CD4-positive, alpha-beta T cell treated with Interleukin-15 for 1 hour (primary cell): ENCODE data around the gene FOXL1.

Experiments used
- DNase-seq: peaks from one replicate; pipeline ENCODE4 v3.0.0-alpha.2; 2020

Gene FOXL1

DNA sequence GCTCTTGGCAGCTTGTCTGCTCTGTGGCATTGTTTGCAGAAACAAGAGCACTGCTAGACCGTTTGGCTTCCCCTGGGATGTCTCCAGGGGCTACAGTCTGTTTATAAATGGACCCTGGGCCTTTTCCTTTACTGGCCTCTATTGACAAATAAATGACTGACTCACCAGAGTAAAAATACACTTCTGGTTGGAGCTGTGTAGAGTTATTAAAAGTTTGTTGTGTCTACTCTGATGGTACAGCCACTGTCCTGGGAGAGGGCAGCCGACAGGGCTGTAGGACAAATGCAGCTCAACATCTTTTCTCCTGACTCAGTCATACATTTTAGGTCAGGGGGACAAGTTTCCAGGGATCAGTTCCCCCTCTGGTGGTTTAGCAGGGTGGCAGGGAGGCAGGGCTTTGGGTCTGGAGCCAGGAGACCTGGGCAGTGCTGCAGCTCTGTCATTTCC lies 30.0 kb downstream of the FOXL1 start:
- DNase-seq = no peak

DNA sequence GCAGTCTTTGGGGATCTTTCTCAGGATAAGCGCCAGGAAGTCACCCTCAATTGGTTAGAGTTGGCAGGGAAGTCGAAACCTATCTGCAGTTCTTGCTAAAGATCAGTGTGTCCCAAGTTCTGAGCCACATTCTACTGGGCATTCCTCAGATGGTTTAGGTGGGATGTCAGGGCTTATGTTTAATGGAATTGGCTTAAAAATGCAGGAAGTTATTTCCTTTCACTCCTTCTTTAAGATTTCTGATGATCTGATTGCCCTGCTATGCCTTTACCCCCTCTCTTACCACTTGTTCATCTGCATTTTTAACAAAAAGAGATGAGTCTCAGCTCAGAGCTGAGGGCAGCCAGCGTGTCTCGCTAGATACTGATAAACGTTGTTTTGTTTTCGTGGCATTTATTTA lies 30.8 kb downstream of the FOXL1 start:
- DNase-seq = no peak

DNA sequence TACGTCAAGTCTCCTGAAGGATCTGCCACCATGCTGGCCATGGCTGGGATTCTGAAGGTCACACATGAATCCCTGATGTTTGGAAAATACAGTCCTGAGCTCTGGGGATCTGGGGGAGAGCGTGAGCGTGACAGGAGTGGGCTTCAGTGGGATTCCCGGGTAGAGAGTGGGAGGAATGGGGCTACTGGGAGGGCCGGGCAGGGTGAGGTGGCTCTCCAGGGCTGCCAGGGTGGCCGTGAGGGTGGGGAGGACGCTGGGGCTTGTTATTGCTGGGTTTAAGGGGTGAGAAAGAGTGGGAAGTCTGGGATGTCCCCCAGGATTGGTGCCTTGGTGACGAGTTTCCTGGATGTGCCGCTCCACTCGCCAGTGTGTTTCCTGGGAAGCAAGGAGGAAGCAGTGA lies 31.3 kb downstream of the FOXL1 start:
- DNase-seq = no peak

DNA sequence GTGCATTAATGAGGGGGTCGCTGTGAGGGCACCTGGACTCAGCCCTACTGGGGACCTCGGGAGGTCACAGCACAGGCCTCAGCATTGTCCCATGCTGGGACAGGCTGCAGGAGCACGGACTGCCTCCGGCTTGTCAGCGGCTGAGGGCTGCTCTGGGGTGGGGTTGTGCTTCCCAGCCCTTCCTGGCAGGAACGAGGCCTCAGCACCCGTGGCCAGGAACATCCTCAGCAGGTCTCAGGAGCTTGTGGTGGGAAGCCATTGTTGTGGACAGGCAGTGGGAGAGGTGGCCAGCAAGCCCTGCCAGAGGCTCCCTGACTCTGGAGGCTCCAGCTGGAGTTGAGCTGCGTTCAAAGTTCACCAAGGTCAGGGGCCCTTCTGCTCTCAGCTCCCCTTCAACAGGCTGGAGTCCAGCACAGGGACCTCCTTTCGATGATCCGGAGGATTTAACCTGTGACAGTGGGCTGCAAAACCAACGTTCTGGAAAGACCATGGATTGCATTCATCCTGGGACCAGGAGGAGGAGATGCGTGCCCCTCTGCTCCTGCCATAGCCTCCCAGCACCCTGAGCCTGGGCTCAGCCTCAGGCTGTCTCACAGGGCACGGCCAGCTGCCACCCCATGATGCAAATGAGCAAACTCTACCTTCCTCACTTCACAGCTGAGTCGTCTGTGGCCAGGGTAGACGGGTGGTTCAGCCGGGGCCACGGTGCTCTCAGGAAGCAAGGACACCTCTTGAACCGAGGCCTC lies 32.6 kb downstream of the FOXL1 start:
- DNase-seq = no peak

DNA sequence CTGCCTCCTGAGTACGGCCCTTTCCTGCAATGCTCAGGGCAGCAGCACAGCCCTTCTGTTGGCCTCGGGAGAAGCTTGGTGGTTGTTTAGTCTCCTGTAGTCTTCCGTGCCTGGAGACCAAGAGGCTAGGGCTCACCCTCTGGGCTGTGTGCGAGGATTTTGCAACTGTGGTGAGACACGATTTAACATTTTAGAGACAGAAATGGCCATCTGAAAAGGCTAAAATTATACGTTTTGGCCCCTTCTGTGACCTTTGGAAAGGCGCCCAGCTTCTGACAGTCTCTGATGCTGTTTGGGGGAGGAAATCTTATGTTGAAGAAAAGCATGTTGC lies 33.1 kb downstream of the FOXL1 start:
- DNase-seq = no peak

DNA sequence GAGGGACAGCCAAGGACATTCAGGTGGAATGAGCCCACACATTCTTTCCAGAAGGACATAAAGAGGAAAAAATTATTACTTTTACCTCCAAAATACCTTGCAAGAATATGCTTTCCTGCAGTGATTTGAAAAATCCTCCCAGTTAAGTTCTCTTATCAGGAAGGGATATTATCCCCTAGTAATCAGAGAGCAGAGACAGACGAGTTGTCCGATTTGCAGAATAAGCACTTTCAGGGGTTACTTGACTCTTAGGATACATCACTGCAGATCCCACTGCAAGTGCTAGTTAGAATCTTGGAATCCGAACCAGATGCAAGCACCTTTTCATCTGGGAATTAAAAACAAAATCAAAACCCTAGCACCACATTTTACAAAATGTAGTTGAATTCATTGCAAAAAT lies 33.6 kb downstream of the FOXL1 start:
- no peak for DNase-seq

DNA sequence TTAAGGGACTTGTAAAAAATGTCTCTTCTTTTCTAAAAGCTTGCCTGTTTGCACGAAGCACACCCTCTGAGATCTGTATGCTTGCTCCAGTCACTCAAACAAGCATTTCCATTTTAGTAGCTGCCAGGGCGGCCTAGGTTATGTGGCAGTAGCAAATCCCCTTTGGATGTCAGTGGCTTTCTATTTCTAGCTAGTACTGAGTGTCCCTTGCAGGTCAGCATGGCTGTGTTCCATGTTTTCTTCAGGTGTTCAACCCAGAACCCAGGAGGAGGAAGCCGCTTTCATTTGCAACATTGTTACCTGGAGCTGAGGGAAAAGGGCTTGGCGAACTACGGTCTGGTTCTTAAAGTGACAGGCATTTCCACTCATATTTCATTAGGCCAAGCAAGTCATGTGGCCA lies 36.4 kb downstream of the FOXL1 start:
- DNase-seq = no peak

DNA sequence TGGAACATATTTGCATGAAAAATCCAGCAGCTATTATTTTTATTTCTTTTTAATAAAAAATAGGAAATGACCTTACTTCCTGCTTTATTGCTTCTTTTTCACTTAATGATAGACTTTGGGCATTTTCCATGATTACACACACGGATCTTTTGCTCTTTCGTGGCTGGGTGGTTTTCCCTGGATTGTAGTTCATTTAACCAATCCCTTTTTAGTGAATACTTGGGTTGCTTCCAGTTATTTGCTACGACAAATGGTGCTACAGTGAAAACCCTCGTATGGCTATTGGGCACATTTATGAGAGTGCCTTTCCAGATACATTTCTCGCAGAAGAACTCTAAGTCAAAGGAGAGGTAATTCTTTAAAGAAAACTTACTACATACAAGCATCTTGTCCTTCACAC lies 38.6 kb downstream of the FOXL1 start:
- DNase-seq = no peak

DNA sequence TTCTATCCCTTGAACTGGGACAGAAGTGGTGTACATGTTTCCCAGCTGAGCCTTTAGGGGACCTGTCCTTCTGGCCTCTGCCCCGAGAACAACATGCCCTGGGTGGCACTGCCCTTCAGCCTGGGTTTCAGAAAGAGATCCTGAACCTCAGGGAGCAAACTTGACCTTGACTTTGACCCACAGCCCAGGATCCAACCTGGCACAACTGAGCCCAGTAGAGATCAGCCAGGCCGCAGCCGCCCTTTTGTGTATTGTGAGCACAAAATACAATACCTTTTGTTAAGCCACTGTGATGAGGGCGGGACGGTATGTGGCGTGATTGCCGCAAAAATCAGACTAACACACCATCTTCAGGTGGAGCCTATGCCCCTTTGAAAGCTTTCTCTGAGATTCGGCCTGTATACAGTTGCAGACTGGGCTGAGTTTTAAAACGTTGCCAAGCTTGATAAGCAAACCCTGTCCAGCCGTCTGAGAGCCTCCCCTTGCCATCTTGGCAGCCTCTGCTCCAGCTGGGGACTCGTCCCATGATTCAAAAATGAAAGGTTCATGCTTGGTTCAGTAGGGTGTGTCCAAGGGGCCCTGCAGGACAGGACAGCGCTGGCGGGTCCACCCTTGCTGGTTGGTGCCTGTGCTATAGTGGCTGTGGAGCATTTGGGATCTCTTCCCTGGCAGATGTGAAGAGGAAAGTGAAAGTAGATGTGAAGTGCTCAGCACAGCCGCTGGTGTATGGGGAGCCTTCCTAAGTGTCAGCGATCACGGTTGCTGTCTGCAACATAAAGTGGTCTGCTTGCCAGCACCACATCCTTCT lies 40.3 kb downstream of the FOXL1 start:
- no peak for DNase-seq

DNA sequence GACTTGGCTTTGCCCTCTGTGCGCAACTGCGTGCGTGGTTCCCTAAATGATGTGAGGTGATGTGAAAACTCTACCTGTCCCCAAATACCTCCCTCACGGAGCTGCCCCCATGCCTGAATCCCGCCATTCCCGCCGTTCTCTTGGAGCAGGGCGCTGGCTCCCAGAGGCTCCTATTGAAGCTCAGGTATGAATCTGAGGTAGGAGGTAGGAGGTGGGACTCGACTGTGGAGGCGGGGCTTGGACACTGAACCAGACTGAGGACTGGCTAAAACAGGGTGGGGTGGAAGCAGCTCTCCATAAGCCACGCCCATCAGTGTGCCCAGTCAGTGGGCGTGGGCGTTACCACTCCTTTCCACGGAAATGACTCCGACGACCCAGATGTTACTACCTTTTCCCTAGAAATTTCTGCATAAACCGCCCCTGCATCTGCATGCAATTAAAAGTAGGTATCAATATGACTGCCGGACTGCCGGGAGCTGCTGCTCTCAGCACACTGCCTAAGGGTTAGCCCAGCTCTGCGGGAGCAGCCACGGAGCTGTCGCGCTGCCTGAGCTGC lies 41.0 kb downstream of the FOXL1 start:
- DNase-seq = no peak

DNA sequence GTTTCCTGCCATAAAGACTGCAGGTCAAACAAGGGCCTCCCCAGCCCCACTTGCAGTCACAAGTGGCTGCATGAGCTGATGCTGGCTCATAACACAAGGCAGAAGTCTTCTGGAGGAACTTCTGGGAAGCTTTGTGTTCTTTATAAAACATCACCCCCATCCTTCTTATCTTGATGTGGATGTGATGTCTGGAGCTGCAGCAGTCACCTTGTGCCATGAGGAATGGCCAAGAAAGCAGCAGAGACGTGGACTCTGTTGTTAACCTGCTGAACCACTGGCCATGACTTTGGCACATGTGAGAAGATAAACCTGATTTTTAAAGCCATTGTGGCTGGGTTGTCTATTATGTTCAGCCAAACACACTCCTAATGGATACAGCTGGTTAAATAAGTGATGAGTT lies 41.8 kb downstream of the FOXL1 start:
- no peak for DNase-seq

DNA sequence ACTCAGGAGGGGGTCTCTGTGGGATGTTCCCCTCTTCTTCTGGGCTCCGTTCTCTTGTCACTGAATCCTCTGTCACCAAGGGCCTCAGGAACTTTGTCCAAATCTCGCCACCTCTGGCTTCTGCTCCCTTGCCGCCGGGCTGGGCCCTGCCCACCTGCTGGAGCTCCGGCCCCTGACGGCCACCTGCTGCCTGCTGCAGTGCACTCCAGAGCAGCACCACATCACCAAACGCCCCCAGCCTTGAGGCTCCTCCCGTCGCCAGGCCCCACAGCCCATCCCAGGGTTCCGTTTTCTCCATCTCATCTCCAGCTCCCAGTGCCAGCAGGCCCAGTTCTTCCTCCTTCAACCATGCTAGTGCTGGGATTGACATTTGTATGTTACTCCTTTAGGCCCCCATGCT lies 43.6 kb downstream of the FOXL1 start:
- DNase-seq = no peak

DNA sequence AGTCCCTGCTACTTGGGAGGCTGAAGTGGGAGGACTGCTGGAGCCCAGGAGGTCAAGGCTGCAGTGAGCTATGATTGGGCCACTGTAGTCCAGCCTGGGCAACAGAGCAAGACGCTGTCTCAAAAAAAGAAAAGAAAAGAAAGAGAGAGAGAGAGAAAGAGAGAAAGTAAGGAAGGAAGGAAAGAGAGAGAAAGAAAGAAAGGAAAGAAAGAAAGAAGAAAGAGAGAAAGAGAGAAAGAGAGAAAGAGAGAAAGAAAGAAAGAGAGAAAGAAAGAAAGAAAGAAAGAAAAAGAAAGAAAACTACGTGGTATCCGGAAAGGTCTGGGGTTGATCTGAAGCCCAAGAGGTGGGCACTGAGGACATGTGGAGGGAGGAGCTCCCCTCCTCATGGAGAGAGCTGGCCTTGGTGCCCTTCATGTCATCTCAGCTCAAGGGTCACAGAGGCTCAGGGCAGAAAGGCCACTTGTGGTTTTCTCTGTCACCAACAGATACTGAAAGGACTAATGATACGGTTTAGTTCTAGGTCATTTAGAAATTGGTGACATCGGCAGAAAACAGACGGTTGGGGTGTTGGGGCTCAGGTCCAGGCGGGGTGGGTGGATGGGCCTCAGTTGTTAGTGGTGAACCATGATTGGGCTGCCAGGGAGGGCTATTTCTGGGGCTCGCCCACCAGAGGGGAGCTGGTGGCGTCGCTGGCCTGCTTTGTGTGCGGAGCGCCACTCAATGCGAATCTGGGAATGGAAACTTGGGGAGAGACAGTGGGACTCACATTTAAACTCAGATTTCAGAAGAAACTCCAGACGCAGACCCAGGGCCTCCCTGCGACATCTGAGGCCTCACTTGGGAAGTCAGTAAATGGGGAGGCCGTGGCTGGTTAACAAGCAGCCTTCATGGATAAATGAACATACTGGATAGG lies 44.6 kb downstream of the FOXL1 start:
- DNase-seq = no peak

DNA sequence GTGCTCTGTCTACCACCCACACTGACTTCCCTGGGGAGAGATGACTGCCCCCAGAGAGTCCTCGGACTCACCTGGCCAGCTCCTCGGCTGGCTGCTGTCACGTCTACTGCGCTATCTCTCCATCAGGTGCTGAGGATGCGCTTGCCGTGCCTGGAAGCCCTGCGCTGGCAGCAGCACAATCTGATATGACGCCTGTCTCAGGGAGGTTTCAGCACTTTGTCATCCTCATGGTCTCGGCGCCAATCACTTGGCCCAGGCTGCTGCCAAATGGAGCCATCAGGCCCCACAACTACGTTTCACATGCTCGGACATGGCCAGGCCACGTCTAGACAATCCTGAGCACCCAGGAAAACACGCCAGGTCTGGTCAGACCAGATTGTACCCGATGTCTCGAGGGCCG lies 46.7 kb downstream of the FOXL1 start:
- no peak for DNase-seq

DNA sequence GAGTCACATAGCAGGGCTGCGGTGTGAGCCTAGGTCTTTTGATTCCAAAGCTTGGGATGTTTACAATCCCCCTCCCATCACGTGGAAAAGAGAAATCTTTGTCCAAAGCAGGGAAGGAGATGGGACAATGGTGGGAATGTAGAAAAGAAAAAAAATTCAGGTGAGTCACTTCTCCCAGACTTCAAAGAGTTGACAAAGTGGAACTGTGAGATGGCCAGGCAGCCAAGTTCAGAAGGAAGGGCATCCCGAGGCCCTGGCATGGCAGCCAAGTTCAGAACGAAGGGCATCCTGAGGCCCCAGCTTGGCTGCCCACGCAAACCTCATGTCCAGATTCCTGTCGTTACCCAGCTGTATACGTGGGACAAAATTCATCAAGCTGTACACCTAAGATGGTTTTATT lies 47.5 kb downstream of the FOXL1 start:
- DNase-seq = no peak

DNA sequence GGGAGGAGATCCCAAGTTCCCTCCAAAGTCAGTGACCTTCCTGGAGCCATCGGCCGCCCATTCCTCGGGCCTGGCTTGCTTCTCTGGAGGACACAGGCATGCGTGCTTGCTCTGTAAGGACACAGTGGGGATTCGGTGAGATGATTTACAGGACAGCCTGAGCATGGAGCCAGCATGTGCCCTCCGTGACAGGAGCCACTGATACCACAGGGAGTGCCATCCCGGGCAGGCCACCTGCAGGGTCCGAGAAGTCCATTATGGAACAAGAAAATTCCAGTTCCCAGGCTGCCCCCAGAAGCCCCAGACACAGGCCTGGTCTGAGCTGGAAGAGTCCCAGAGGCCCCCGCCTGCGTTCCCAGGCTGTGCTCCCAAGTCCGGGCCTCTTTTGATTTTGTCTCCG lies 47.9 kb downstream of the FOXL1 start:
- no peak for DNase-seq

DNA sequence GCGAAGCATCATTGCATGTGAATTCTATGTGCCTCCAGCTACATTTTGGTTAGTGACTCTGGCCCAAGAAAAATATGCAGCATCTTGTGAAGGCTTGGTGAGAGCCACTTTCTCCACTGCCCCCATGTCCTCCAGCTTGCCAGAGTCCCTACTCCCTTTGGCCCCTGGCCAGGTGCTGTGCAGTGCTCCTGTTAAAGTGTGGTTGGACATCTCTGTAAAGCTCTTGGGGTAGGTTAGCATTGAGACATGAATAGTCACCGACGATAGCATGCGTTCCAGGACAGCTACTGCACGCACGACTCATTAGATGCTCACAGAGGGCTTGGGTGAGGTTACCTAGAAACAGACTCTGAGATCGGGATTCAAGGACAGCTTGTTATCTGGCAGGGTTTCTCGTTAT lies 48.6 kb downstream of the FOXL1 start:
- no peak for DNase-seq

DNA sequence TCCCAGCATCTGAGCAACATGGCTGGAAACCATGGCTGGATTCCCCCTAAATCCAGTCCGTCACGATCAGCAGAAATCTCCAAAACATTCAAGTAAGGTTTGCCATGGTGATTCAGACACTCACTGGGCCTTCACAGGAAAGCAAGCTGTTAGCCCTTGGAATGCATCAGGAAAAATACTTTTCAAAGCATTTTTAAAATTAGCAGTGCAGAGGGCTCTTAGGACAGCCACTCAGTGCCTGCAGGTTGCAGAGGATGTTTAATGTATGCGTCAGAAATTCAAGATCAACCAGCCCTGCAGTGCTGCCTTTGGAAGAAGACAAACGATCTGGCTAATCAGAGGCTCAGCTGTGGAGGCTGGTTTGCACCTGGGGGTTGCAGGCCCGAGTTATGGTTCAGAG lies 50.3 kb downstream of the FOXL1 start:
- no peak for DNase-seq

DNA sequence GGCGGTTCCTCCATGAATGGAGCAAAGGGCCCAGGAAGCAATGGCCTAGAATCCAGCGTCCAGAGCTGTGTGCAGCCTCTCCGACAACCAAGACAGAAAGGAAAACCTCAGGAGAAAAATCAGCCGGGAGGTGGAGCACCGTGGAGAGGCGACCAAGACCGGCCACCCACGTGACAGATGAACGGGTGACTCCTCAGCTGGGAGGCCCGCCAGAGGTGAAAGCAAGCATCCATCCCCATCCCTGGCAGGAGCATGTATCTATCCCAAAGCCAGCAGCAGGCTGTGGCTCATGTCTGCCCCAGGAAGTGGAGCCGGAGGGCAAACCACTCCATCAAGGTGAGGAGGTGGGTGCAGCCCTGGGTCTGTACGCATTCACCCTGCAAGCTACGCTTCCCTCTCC lies 52.1 kb downstream of the FOXL1 start:
- DNase-seq = no peak

DNA sequence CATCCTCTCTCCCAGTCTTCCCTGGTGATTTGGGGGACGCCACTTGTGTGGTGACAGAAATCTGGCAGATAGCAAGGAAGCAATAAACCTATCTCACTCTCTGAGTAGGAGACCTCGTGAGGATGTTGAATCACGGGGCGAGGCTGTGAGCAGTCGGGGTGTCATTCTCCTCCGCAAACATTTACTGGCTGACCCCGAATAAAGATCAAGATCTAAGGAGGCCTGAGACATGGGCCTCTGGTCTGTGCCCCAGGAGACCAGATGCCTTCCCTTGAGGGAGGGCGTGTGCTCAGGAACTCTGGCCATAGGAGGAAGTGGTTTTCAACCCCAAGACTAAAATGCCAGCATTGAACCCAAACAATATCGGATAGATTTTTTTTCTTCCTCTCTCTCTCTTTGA lies 53.1 kb downstream of the FOXL1 start:
- DNase-seq = no peak
